Endodermal cell (in vitro differentiated cells): ENCODE measurements around the gene EPAS1. TPM values are rescaled to one million over a fixed set of nuclear protein-coding genes. Genes with fewer than 3 reads are reported as not detected.

ENCODE experiments used
- DNase-seq: peaks from one replicate; pipeline ENCODE4 v3.0.0-alpha.2; 2017
- H3K27ac ChIP-seq: 2 replicates; pipeline ENCODE4 v1.5.1; 2013; ENCODE audit warnings: mild to moderate bottlenecking, low read depth, low read length, moderate library complexity
- H3K27me3 ChIP-seq: 2 replicates; pipeline ENCODE4 v1.6.1; 2013; ENCODE audit warnings: mild to moderate bottlenecking, low read length, moderate library complexity; ENCODE audit not compliant: insufficient read depth, control insufficient read depth, poor library complexity, severe bottlenecking
- H3K36me3 ChIP-seq: 2 replicates; pipeline ENCODE4 v1.7.0; 2013; ENCODE audit warnings: mild to moderate bottlenecking, low read length, moderate library complexity; ENCODE audit not compliant: control insufficient read depth, insufficient read depth
- H3K4me1 ChIP-seq: one replicate; pipeline ENCODE4 v1.7.0; 2013; ENCODE audit warnings: low read length; ENCODE audit not compliant: control insufficient read depth, insufficient read depth
- H3K4me3 ChIP-seq: 2 replicates; pipeline ENCODE4 v1.5.1; 2013; ENCODE audit warnings: mild to moderate bottlenecking, low read length, moderate library complexity
- H3K9ac ChIP-seq: 2 replicates; pipeline ENCODE4 v1.6.1; 2013; ENCODE audit warnings: mild to moderate bottlenecking, low read length, moderate library complexity; ENCODE audit not compliant: poor library complexity, severe bottlenecking; ENCODE audit errors: extremely low read depth
- H3K9me3 ChIP-seq: 2 replicates; pipeline ENCODE4 v1.6.1; 2013; ENCODE audit warnings: mild to moderate bottlenecking, low read length, moderate library complexity; ENCODE audit not compliant: control insufficient read depth
- H3K27ac Mint-ChIP-seq: 2 replicates; pipeline ENCODE4 v1.8.0; 2020; ENCODE audit warnings: mixed read lengths
- H3K27me3 Mint-ChIP-seq: 2 replicates; pipeline ENCODE4 v1.8.0; 2021; ENCODE audit warnings: mild to moderate bottlenecking, mixed read lengths; ENCODE audit not compliant: insufficient read depth
- H3K36me3 Mint-ChIP-seq: 2 replicates; pipeline ENCODE4 v1.8.0; 2020; ENCODE audit warnings: low read depth, mixed read lengths
- H3K4me1 Mint-ChIP-seq: 2 replicates; pipeline ENCODE4 v1.8.0; 2020; ENCODE audit warnings: mixed read lengths
- H3K4me3 Mint-ChIP-seq: 2 replicates; pipeline ENCODE4 v1.8.0; 2020; ENCODE audit warnings: mild to moderate bottlenecking, moderate library complexity, mixed read lengths
- H3K9me3 Mint-ChIP-seq: 2 replicates; pipeline ENCODE4 v1.8.0; 2020; ENCODE audit warnings: mild to moderate bottlenecking, mixed read lengths
- WGBS, 2 experiments: methylation state at CpG; one replicate each; pipeline versions ENCODE4 v1.1.5 to v1.1.7; 2013; ENCODE audit warnings: missing lambda C conversion rate in 2 of 2, mixed read lengths in 1 of 2; ENCODE audit not compliant: insufficient coverage in 1 of 2, insufficient read length in 1 of 2; 5-methylcytosine and 5-hydroxymethylcytosine counted together
- total RNA-seq, 2 donors: library from RNA; stranded (reverse); fragmentation: NEBNext Ultra II Directional in 1 of 2; extraction: Animal tissue kit (Norgen Biotek cat#: 25700) in 1 of 2; gene quantifications; 2 replicates in 1 of 2; 3 replicates in 1 of 2; pipeline ENCODE4 v1.2.1, GENCODE V29; 2021
- TF ChIP-seq, protein P1 (sequence below): fragments of 200-600 bp; sonication (generic); conservative IDR thresholded peaks from 2 replicates; pipeline ENCODE4 v1.5.0; 2021; ENCODE audit warnings: antibody characterized with exemption, mild to moderate bottlenecking

The EPAS1 gene
- total RNA-seq, 2 donors from 2014 or later: 1.2 to 1.9 TPM

GRCh38 chr2:46334389-46335271, 37.4 kb downstream of the EPAS1 start:
- Mint-ChIP-seq H3K27me3 (peaks cover 42% of the 10 kb centered on the region), H3K27ac (no peak overlapping the region), H3K36me3 (no peaks in the 10 kb centered on the region), H3K9me3 (no peaks in the 10 kb centered on the region), H3K4me3 (no peak overlapping the region), H3K4me1 (peaks cover 33% of the 10 kb centered on the region)
- Histone ChIP-seq H3K4me3 (no peak overlapping the region), H3K36me3 (no peaks in the 10 kb centered on the region), H3K9me3 (no peaks in the 10 kb centered on the region), H3K27ac (no peak overlapping the region), H3K4me1 (peaks cover 13% of the 10 kb centered on the region), H3K27me3 (peaks cover 19% of the 10 kb centered on the region), H3K9ac (no peak overlapping the region)
- WGBS, 2 experiments: 86 to 87% methylated on average over 5 to 6 of the region's 6 CpGs
- TF ChIP-seq, protein P1, sequence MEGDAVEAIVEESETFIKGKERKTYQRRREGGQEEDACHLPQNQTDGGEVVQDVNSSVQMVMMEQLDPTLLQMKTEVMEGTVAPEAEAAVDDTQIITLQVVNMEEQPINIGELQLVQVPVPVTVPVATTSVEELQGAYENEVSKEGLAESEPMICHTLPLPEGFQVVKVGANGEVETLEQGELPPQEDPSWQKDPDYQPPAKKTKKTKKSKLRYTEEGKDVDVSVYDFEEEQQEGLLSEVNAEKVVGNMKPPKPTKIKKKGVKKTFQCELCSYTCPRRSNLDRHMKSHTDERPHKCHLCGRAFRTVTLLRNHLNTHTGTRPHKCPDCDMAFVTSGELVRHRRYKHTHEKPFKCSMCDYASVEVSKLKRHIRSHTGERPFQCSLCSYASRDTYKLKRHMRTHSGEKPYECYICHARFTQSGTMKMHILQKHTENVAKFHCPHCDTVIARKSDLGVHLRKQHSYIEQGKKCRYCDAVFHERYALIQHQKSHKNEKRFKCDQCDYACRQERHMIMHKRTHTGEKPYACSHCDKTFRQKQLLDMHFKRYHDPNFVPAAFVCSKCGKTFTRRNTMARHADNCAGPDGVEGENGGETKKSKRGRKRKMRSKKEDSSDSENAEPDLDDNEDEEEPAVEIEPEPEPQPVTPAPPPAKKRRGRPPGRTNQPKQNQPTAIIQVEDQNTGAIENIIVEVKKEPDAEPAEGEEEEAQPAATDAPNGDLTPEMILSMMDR: no peak
- DNase-seq: no peak

- Histone ChIP-seq H3K27me3 (peaks cover 19% of the 10 kb centered on the region), H3K9ac (no peak overlapping the region), H3K36me3 (no peaks in the 10 kb centered on the region), H3K4me1 (peaks cover 13% of the 10 kb centered on the region), H3K9me3 (no peaks in the 10 kb centered on the region), H3K27ac (peak overlapping the region; percentile 21), H3K4me3 (no peak overlapping the region)
- peaks cover 33% of the 10 kb centered on the region for H3K4me1 Mint-ChIP-seq
- H3K36me3 Mint-ChIP-seq: no peaks in the 10 kb centered on the region
- peaks cover 37% of the 10 kb centered on the region for H3K27me3 Mint-ChIP-seq
- TF ChIP-seq, protein P1: no peak
- 43 to 57% methylated on average over 12 to 22 of the region's 22 CpGs for WGBS, 2 experiments
- peak overlapping the region; percentile 41 for H3K4me3 Mint-ChIP-seq
- H3K9me3 Mint-ChIP-seq: no peaks in the 10 kb centered on the region
- no peak overlapping the region for H3K27ac Mint-ChIP-seq
- peak; percentile 75 for DNase-seq
Observed at GRCh38 chr2:46335391-46336282, 38.4 kb downstream of the EPAS1 start.

DNA sequence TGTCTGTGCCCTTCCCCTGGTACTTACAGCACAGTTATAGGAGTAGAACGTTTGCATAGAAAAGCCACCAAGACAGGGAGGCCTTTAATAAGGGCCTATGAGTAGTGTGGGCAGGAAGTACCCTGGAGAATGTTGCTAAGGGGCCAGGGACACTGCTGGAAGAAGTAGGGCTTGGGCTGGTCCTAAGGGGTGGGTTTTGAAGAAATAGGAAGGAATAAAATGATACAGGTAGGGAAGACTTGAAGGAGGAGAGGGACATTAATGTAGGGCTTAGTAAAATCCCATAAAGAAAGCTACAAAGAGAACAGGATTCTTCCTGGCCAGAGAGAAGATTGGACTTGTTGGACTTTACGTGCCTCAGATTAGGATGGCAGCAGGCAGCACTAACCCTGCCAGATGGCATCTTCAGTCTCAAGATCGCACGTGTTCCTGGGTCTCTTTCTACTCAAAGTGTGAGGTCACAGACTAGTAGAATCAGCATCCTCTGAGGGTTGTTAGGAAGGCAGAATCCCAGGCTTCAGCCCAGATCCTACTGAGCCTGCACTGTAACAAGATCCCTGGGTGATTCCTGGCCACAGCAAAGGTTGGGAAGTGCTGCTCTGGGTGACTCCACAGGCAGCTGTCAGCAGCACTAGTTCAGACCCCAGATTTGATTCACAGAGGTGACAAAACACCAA, 39.2 kb downstream of the EPAS1 start:
- H3K27ac ChIP-seq: no peak overlapping the region
- H3K36me3 Mint-ChIP-seq: no peaks in the 10 kb centered on the region
- no peak overlapping the region for H3K4me3 Mint-ChIP-seq
- no peaks in the 10 kb centered on the region for H3K9me3 Mint-ChIP-seq
- H3K4me1 ChIP-seq: peaks cover 13% of the 10 kb centered on the region
- no peak for DNase-seq
- H3K36me3 ChIP-seq: no peaks in the 10 kb centered on the region
- no peak overlapping the region for H3K4me3 ChIP-seq
- TF ChIP-seq, protein P1: no peak
- H3K9ac ChIP-seq: no peak overlapping the region
- H3K27me3 Mint-ChIP-seq: peaks cover 37% of the 10 kb centered on the region
- H3K4me1 Mint-ChIP-seq: peaks cover 30% of the 10 kb centered on the region
- H3K27ac Mint-ChIP-seq: no peak overlapping the region
- no peaks in the 10 kb centered on the region for H3K9me3 ChIP-seq
- 78 to 79% methylated on average over 4 of the region's 4 CpGs for WGBS, 2 experiments
- peaks cover 19% of the 10 kb centered on the region for H3K27me3 ChIP-seq
